ENCODE measurements around the gene DDX17.
A peak's percentile ranks its signal among the peaks of the same experiment; 100 is the strongest.

Gene DDX17

DNA sequence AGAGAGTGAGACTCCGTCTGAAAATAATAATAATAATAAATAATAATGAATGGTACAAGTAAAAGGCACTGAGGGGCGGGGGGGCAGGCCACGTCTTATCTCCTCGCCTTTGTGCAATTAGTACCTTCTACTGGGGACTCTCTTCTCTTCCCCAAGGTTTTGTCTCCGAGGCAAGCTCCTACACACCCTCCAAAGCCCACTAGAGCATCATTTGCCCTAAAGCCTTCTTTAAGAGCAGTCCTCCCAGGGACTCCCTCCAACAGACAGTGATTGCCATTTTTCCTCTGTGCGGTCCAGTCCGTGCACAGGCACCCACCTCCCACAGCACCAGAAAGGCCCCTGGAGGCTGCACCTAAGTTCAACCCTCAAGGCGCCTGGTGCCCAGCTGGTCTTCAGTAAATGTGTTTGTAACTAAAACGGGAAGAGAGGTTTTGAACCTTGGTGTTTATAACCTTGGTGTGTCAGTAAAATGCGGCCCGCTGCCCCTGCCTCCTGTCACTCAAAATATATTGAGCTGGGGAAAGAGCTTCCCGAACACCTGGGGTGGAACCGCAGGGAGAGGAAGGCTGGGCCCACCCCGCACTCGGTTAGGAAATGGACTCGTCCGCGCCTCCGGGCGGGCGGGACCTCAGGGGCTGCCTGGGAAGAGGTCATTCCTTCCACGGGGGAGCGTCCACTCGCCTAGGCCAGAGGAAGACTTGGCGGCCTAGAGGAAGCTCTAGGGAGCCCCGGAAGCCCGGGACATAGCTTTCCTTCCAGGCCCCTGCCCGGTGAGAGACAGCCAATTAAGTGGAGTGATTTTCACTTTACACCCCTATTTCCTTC is 42.9 kb downstream of the DDX17 start:
- H2BK15ac ChIP-seq (ENCODE audit: low read depth, poor library complexity, severe bottlenecking), result peak overlapping the region; percentile 77

DNA sequence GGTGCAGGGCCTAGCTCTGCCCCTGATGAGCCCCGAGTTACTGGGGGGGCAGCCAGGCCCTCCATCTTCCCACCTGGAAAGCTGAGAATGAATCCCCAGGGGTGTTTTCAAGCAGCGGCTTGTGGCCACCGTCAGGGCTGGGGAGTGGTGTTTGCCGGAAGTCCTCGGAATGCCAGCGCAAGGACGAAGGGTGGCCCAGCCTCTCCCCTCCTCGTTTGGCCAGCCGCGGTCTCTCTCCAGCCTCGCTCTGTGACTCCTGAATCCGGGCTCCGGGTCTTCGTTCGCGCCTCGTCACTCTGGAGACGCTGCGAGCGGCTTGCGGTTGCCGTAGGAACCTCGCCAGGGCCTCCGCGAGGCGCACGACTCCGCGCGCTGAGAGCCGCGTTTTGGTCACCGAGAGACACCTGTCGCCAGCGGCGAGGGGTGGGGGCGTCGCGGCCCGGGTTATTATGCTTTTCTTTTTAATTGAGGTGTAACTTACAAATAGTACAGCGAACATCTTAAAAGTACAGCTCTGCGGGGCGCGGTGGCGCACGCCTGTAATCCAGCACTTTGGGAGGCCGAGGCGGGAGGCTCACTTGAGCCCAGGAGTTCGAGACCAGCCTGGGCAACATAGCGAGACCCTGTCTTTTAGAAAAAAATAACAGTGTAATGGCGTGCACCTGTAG is 44.6 kb downstream of the DDX17 start:
- Histone ChIP-seq H3K9ac (ENCODE audit: low read length) (no peak overlapping the region), H3K18ac (ENCODE audit: low read depth in 1 of 2, low read length in 2 of 2) (no peak overlapping the region), H2BK5ac (ENCODE audit: low read depth, low read length, poor library complexity, severe bottlenecking) (no peak overlapping the region), H3K4me2 (ENCODE audit: low read length, poor library complexity, severe bottlenecking) (peak overlapping the region; percentile 62), H3K9me3 (ENCODE audit: control insufficient read depth, low read length) (no peaks in the 10 kb centered on the region), H4K8ac (ENCODE audit: low read length) (no peak overlapping the region), H3K27me3 (ENCODE audit: control insufficient read depth in 1 of 2, insufficient read depth in 1 of 2, low read length in 2 of 2) (peaks cover 45 to 74% of the 10 kb centered on the region in 2 experiments), H3K14ac (ENCODE audit: low read length in 2 of 2) (no peak overlapping the region), H3K4ac (ENCODE audit: low read depth in 1 of 2, low read length in 2 of 2) (no peak overlapping the region), H2BK120ac (ENCODE audit: low read depth, low read length) (no peak overlapping the region), H2AK5ac (ENCODE audit: low read length, severe bottlenecking) (no peak overlapping the region), H4K91ac (ENCODE audit: low read length) (no peak overlapping the region), H2AFZ (ENCODE audit: low read depth, low read length) (peak overlapping the region; percentile 48), H2BK12ac (ENCODE audit: low read length in 2 of 2) (no peak overlapping the region), H3K23ac (ENCODE audit: low read length in 2 of 2) (no peak overlapping the region), H2BK15ac (ENCODE audit: low read depth, poor library complexity, severe bottlenecking) (no peak overlapping the region), H3K27ac (ENCODE audit: low read length, poor library complexity, severe bottlenecking) (no peak overlapping the region), H3K36me3 (ENCODE audit: control insufficient read depth in 1 of 2, insufficient read depth in 2 of 2, low read depth in 1 of 2, low read length in 2 of 2) (no peaks in the 10 kb centered on the region), H3K4me1 (ENCODE audit: control insufficient read depth, insufficient read depth, low read depth, low read length) (peaks cover 19% of the 10 kb centered on the region), H3K4me3 (ENCODE audit: insufficient read depth in 1 of 2, low read depth in 1 of 2, low read length in 2 of 2) (peak overlapping the region; percentile 10 to 51), H3K79me1 (replicated peaks; ENCODE audit: low read length, poor library complexity, severe bottlenecking) (no peaks in the 10 kb centered on the region)
- DNase-seq, result peak; percentile 90
- 15% methylated on average over 51 of the region's 51 CpGs for WGBS

More for the DNA sequence above, 42.9 kb downstream of the DDX17 start:
- Histone ChIP-seq H4K91ac (ENCODE audit: low read length) (no peak overlapping the region), H3K27ac (ENCODE audit: low read length, poor library complexity, severe bottlenecking) (no peak overlapping the region), H2BK12ac (ENCODE audit: low read length in 2 of 2) (no peak overlapping the region), H2BK5ac (ENCODE audit: low read depth, low read length, poor library complexity, severe bottlenecking) (no peak overlapping the region), H3K14ac (ENCODE audit: low read length in 2 of 2) (no peak overlapping the region), H3K18ac (ENCODE audit: low read depth in 1 of 2, low read length in 2 of 2) (peak overlapping the region in 1 of 2 experiments; percentile 27), H3K4ac (ENCODE audit: low read depth in 1 of 2, low read length in 2 of 2) (no peak overlapping the region), H3K23ac (ENCODE audit: low read length in 2 of 2) (no peak overlapping the region), H2AK5ac (ENCODE audit: low read length, severe bottlenecking) (no peak overlapping the region), H3K79me1 (replicated peaks; ENCODE audit: low read length, poor library complexity, severe bottlenecking) (peaks cover 2% of the 10 kb centered on the region), H3K4me3 (ENCODE audit: insufficient read depth in 1 of 2, low read depth in 1 of 2, low read length in 2 of 2) (no peak overlapping the region), H2BK120ac (ENCODE audit: low read depth, low read length) (no peak overlapping the region), H3K9me3 (ENCODE audit: control insufficient read depth, low read length) (no peaks in the 10 kb centered on the region), H2AFZ (ENCODE audit: low read depth, low read length) (no peak overlapping the region), H3K27me3 (ENCODE audit: control insufficient read depth in 1 of 2, insufficient read depth in 1 of 2, low read length in 2 of 2) (peaks cover 30 to 60% of the 10 kb centered on the region in 2 experiments), H4K8ac (ENCODE audit: low read length) (no peak overlapping the region), H3K4me2 (ENCODE audit: low read length, poor library complexity, severe bottlenecking) (peak overlapping the region; percentile 55), H3K4me1 (ENCODE audit: control insufficient read depth, insufficient read depth, low read depth, low read length) (peaks cover 26% of the 10 kb centered on the region), H3K36me3 (ENCODE audit: control insufficient read depth in 1 of 2, insufficient read depth in 2 of 2, low read depth in 1 of 2, low read length in 2 of 2) (no peaks in the 10 kb centered on the region), H3K9ac (ENCODE audit: low read length) (no peak overlapping the region)
- WGBS, result 24% methylated on average over 24 of the region's 28 CpGs
- peak; percentile 59 for DNase-seq

DNA sequence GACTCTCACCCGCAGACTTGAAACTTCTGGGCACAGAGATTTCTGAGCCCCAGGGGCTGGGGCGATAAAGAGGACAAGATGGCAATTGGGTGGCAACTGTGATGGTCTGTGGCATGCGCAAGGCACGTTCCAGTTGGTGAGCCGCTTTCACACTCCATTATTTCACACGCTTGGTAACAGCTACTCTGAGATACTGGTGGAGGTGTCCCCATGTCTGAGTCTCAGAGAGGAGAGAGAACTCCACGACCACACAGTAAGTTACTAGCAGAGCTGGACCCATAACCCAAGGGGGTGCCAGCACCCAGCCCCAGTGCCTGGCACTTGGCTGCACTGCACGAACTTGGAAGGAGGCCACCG is 45.1 kb downstream of the DDX17 start:
- Histone ChIP-seq H2BK120ac (ENCODE audit: low read depth, low read length) (no peak overlapping the region), H4K8ac (ENCODE audit: low read length) (no peak overlapping the region), H2BK5ac (ENCODE audit: low read depth, low read length, poor library complexity, severe bottlenecking) (no peak overlapping the region), H3K23ac (ENCODE audit: low read length in 2 of 2) (no peak overlapping the region), H2BK12ac (ENCODE audit: low read length in 2 of 2) (peak overlapping the region in 1 of 2 experiments; percentile 22), H3K14ac (ENCODE audit: low read length in 2 of 2) (no peak overlapping the region), H3K4me2 (ENCODE audit: low read length, poor library complexity, severe bottlenecking) (peak overlapping the region; percentile 62), H4K91ac (ENCODE audit: low read length) (no peak overlapping the region), H3K27ac (ENCODE audit: low read length, poor library complexity, severe bottlenecking) (no peak overlapping the region), H3K4me1 (ENCODE audit: control insufficient read depth, insufficient read depth, low read depth, low read length) (peaks cover 21% of the 10 kb centered on the region), H2AK5ac (ENCODE audit: low read length, severe bottlenecking) (no peak overlapping the region), H3K9me3 (ENCODE audit: control insufficient read depth, low read length) (no peaks in the 10 kb centered on the region), H3K27me3 (ENCODE audit: control insufficient read depth in 1 of 2, insufficient read depth in 1 of 2, low read length in 2 of 2) (peaks cover 50 to 80% of the 10 kb centered on the region in 2 experiments), H3K9ac (ENCODE audit: low read length) (no peak overlapping the region), H3K36me3 (ENCODE audit: control insufficient read depth in 1 of 2, insufficient read depth in 2 of 2, low read depth in 1 of 2, low read length in 2 of 2) (no peaks in the 10 kb centered on the region), H3K18ac (ENCODE audit: low read depth in 1 of 2, low read length in 2 of 2) (no peak overlapping the region), H2BK15ac (ENCODE audit: low read depth, poor library complexity, severe bottlenecking) (no peak overlapping the region), H3K4ac (ENCODE audit: low read depth in 1 of 2, low read length in 2 of 2) (no peak overlapping the region), H2AFZ (ENCODE audit: low read depth, low read length) (peak overlapping the region; percentile 48), H3K79me1 (replicated peaks; ENCODE audit: low read length, poor library complexity, severe bottlenecking) (no peaks in the 10 kb centered on the region), H3K4me3 (ENCODE audit: insufficient read depth in 1 of 2, low read depth in 1 of 2, low read length in 2 of 2) (no peak overlapping the region)
- no peak for DNase-seq
- WGBS, result 57% methylated on average over 9 of the region's 9 CpGs

DNA sequence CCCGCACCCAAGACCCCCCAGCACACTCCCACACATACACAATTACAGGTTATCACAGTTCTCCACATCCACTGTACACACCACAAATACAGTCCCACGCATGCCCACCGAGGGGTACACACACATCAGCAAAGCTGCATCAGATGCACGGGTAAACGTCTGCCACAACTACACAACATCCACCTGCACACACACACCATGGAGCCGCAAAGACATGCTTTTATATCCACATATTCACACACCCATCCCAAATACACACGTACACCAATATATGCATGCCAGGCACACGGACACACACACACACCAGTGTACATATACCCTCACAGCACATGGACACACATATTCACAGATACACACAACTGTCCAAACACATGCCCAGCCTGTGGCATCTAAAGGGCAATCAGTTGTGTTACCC is 45.7 kb downstream of the DDX17 start:
- WGBS, result 82% methylated on average over 7 of the region's 8 CpGs
- Histone ChIP-seq H2AK5ac (ENCODE audit: low read length, severe bottlenecking) (no peak overlapping the region), H3K9ac (ENCODE audit: low read length) (no peak overlapping the region), H3K27me3 (ENCODE audit: control insufficient read depth in 1 of 2, insufficient read depth in 1 of 2, low read length in 2 of 2) (peaks cover 50 to 80% of the 10 kb centered on the region in 2 experiments), H3K36me3 (ENCODE audit: control insufficient read depth in 1 of 2, insufficient read depth in 2 of 2, low read depth in 1 of 2, low read length in 2 of 2) (no peaks in the 10 kb centered on the region), H4K91ac (ENCODE audit: low read length) (no peak overlapping the region), H3K4me2 (ENCODE audit: low read length, poor library complexity, severe bottlenecking) (no peak overlapping the region), H3K4me3 (ENCODE audit: insufficient read depth in 1 of 2, low read depth in 1 of 2, low read length in 2 of 2) (no peak overlapping the region), H2BK120ac (ENCODE audit: low read depth, low read length) (no peak overlapping the region), H2BK15ac (ENCODE audit: low read depth, poor library complexity, severe bottlenecking) (no peak overlapping the region), H3K79me1 (replicated peaks; ENCODE audit: low read length, poor library complexity, severe bottlenecking) (no peaks in the 10 kb centered on the region), H2AFZ (ENCODE audit: low read depth, low read length) (no peak overlapping the region), H3K4me1 (ENCODE audit: control insufficient read depth, insufficient read depth, low read depth, low read length) (peaks cover 26% of the 10 kb centered on the region), H4K8ac (ENCODE audit: low read length) (no peak overlapping the region), H3K23ac (ENCODE audit: low read length in 2 of 2) (no peak overlapping the region), H3K9me3 (ENCODE audit: control insufficient read depth, low read length) (no peaks in the 10 kb centered on the region), H2BK5ac (ENCODE audit: low read depth, low read length, poor library complexity, severe bottlenecking) (no peak overlapping the region), H3K14ac (ENCODE audit: low read length in 2 of 2) (peak overlapping the region in 1 of 2 experiments; percentile 21), H3K18ac (ENCODE audit: low read depth in 1 of 2, low read length in 2 of 2) (no peak overlapping the region), H2BK12ac (ENCODE audit: low read length in 2 of 2) (peak overlapping the region in 1 of 2 experiments; percentile 24), H3K27ac (ENCODE audit: low read length, poor library complexity, severe bottlenecking) (no peak overlapping the region), H3K4ac (ENCODE audit: low read depth in 1 of 2, low read length in 2 of 2) (no peak overlapping the region)
- no peak for DNase-seq

Measured in mesenchymal stem cell (in vitro differentiated cells and primary cell).